ENCODE measurements around the gene CFAP46. TPM values are rescaled to one million over a fixed set of nuclear protein-coding genes. Genes with fewer than 3 reads are reported as not detected.

CFAP46 gene
- total and polyA plus RNA-seq, 9 of the 15 experiments (the other 6 are each of a cell fraction or from before 2014, with no cell fraction given): not detected

- TF ChIP-seq JUND (IDR thresholded peaks at IDR 0.05; ENCODE audit: borderline replicate concordance, low read depth, low read length) (no peak), JUND (tag; IDR thresholded peaks at IDR 0.05; ENCODE audit: borderline replicate concordance, low read depth, low read length) (no peak), SETDB1 (IDR thresholded peaks at IDR 0.05; ENCODE audit: low read length) (no peak)
These were observed 22.1 kb downstream of the CFAP46 start (continued) for GRCh38 chr10:132920101-132920925.

GRCh38 chr10:132919374-132920100 is 22.8 kb downstream of the CFAP46 start:
- ChIA-PET CTCF (ENCODE audit: low intra/inter-chr PET ratio) (no interaction called here), POLR2A (interaction anchor here (0.8 kb wide), 2 partner anchors 90 to 194 kb away, joined by 3 to 5 read pairs; no protein-coding TSS in a partner anchor)
- no TSS peak for BruUV-seq (replicated peaks)
- Histone ChIP-seq H3K4me1 (replicated peaks in 1 of 2; ENCODE audit: control insufficient read depth in 2 of 2, insufficient read depth in 2 of 2, low read length in 2 of 2) (peaks cover 0 to 17% of the 10 kb centered on the region in 2 experiments; a peak in 2 of 5 replicates), H3K9ac (ENCODE audit: insufficient read depth in 1 of 2, low read depth in 2 of 2, low read length in 2 of 2) (no peak overlapping the region), H3K36me3 (ENCODE audit: control insufficient read depth, insufficient read depth, low read length) (no peaks in the 10 kb centered on the region), H3K4me2 (ENCODE audit: insufficient read depth, low read length) (no peak overlapping the region), H3K27ac (ENCODE audit: extremely low read depth, low read depth, low read length) (no peak overlapping the region), H3K79me2 (ENCODE audit: control insufficient read depth, insufficient read depth, low read length) (no peaks in the 10 kb centered on the region), H3K4me3 (no peak overlapping the region), H3K27me3 (ENCODE audit: control insufficient read depth in 2 of 2, insufficient read depth in 2 of 2, low read length in 2 of 2) (peaks cover 2 to 59% of the 10 kb centered on the region in 2 experiments; a peak in 3 of 5 replicates), H4K20me1 (replicated peaks; ENCODE audit: control insufficient read depth, insufficient read depth, low read length) (0 out of 2 replicates have a peak, but pooled peaks cover 7% of the 10 kb centered on the region), H3K9me1 (ENCODE audit: control insufficient read depth, insufficient read depth, low read length) (no peaks in the 10 kb centered on the region), H2AFZ (ENCODE audit: low read depth, low read length) (no peak overlapping the region), H3K9me3 (replicated peaks; ENCODE audit: control insufficient read depth, insufficient read depth, low read depth, low read length) (no peaks in the 10 kb centered on the region)
- WGBS (ENCODE audit: insufficient coverage, low coverage, missing lambda C conversion rate): 1% methylated on average over 24 of the region's 45 CpGs
- no peak for ATAC-seq
- DNase-seq (ENCODE audit: extremely low read depth in 1 of 4, low spot score in 3 of 4): no peak
- intact Hi-C loops (cut with micrococcal nuclease): no loop called here
- FAIRE-seq: no peak
- in situ Hi-C loops (cut with MboI): no loop called here
- TF ChIP-seq ARID1B (IDR thresholded peaks at IDR 0.05): no peak
- TF ChIP-seq COPS2 (conservative IDR thresholded peaks at IDR 0.05): no peak
- TF ChIP-seq RB1 (IDR thresholded peaks at IDR 0.05; ENCODE audit: low read depth): no peak
- TF ChIP-seq VEZF1 (CRISPR knock-in tag; IDR thresholded peaks at IDR 0.05): no peak
- no peak for TF ChIP-seq E2F4 (CRISPR knock-in tag; IDR thresholded peaks at IDR 0.05; ENCODE audit: low read depth)
- TF ChIP-seq MLX (CRISPR knock-in tag; conservative IDR thresholded peaks at IDR 0.05): no peak
- no peak for TF ChIP-seq BRD9 (IDR thresholded peaks at IDR 0.05; ENCODE audit: low read depth, partially characterized antibody)
- TF ChIP-seq EGR1 (conservative IDR thresholded peaks at IDR 0.05): no peak
- no peak for TF ChIP-seq ZNF224 (CRISPR knock-in tag; IDR thresholded peaks at IDR 0.05)
- no peak for TF ChIP-seq ZNF184 (CRISPR knock-in tag; IDR thresholded peaks at IDR 0.05)
- TF ChIP-seq KLF13 (tag; IDR thresholded peaks at IDR 0.05; ENCODE audit: borderline replicate concordance, low read depth): no peak
